C4-2B (cell line): ENCODE results near the gene TIGD3.

Source experiments
- ZFX ChIP-seq: fragments of 450-650 bp; IDR thresholded peaks from 2 replicates; pipeline ENCODE4 v1.6.1; 2017
- TF ChIP-seq, protein P1 (sequence below): fragments of 450-650 bp; conservative IDR thresholded peaks from 2 replicates; pipeline ENCODE4 v1.5.1; 2017; ENCODE audit warnings: mild to moderate bottlenecking

DNA sequence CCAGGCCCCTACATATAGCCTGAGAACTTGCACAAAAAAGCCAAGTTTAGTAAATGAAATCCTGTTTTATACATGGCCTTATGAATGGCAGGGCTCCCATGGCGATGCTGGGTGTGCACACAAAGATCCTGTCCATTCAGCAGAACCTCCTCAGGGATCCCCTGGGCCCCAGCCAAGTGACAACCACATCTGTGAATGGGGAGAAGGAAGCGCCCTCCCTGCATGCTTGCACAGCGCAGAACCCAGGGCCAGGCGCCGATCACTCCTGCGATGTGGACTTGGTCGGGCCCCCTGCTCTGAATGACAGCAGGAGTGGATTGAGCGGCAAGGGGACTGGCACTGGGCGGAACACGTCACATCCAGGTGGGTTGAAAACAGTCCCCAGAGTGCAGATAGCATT, 44.3 kb upstream of the TIGD3 start:
- TF ChIP-seq, protein P1, sequence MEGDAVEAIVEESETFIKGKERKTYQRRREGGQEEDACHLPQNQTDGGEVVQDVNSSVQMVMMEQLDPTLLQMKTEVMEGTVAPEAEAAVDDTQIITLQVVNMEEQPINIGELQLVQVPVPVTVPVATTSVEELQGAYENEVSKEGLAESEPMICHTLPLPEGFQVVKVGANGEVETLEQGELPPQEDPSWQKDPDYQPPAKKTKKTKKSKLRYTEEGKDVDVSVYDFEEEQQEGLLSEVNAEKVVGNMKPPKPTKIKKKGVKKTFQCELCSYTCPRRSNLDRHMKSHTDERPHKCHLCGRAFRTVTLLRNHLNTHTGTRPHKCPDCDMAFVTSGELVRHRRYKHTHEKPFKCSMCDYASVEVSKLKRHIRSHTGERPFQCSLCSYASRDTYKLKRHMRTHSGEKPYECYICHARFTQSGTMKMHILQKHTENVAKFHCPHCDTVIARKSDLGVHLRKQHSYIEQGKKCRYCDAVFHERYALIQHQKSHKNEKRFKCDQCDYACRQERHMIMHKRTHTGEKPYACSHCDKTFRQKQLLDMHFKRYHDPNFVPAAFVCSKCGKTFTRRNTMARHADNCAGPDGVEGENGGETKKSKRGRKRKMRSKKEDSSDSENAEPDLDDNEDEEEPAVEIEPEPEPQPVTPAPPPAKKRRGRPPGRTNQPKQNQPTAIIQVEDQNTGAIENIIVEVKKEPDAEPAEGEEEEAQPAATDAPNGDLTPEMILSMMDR = no peak
- no peak for TF ChIP-seq ZFX
